OCI-LY7 (cell line): ENCODE measurements around the gene PLAGL1.

Source experiments
- EZH2phosphoT487 ChIP-seq: fragments of 200-600 bp; sonication (generic); IDR thresholded peaks from 2 replicates; pipeline ENCODE4 v1.6.1; 2018; ENCODE audit warnings: low read depth, borderline replicate concordance, mild to moderate bottlenecking, mixed run types, antibody characterized with exemption, low read length, moderate library complexity, mixed read lengths
- TF ChIP-seq, protein P1 (sequence below): fragments of 200-600 bp; sonication (generic); conservative IDR thresholded peaks from 2 replicates; pipeline ENCODE4 v1.5.1; 2014; ENCODE audit warnings: mild to moderate bottlenecking, antibody characterized with exemption, low read length, moderate library complexity, mixed read lengths

- TF ChIP-seq, protein P1, sequence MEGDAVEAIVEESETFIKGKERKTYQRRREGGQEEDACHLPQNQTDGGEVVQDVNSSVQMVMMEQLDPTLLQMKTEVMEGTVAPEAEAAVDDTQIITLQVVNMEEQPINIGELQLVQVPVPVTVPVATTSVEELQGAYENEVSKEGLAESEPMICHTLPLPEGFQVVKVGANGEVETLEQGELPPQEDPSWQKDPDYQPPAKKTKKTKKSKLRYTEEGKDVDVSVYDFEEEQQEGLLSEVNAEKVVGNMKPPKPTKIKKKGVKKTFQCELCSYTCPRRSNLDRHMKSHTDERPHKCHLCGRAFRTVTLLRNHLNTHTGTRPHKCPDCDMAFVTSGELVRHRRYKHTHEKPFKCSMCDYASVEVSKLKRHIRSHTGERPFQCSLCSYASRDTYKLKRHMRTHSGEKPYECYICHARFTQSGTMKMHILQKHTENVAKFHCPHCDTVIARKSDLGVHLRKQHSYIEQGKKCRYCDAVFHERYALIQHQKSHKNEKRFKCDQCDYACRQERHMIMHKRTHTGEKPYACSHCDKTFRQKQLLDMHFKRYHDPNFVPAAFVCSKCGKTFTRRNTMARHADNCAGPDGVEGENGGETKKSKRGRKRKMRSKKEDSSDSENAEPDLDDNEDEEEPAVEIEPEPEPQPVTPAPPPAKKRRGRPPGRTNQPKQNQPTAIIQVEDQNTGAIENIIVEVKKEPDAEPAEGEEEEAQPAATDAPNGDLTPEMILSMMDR: no peak
- no peak for TF ChIP-seq EZH2phosphoT487
Observed at GRCh38 chr6:143937668-143937970, 70.4 kb downstream of the PLAGL1 start.
